ENCODE data around the gene PGF. TPM values are rescaled to one million over a fixed set of nuclear protein-coding genes. Genes with fewer than 3 reads are reported as not detected.

PGF gene
- total RNA-seq, 1 donor from 2014 or later = 6.1 TPM

- no peak overlapping the region for H3K4me3 ChIP-seq (ENCODE audit: low read depth, low read length)
Measured at GRCh38 chr14:74924061-74924460, 31.3 kb downstream of the PGF start.

DNA sequence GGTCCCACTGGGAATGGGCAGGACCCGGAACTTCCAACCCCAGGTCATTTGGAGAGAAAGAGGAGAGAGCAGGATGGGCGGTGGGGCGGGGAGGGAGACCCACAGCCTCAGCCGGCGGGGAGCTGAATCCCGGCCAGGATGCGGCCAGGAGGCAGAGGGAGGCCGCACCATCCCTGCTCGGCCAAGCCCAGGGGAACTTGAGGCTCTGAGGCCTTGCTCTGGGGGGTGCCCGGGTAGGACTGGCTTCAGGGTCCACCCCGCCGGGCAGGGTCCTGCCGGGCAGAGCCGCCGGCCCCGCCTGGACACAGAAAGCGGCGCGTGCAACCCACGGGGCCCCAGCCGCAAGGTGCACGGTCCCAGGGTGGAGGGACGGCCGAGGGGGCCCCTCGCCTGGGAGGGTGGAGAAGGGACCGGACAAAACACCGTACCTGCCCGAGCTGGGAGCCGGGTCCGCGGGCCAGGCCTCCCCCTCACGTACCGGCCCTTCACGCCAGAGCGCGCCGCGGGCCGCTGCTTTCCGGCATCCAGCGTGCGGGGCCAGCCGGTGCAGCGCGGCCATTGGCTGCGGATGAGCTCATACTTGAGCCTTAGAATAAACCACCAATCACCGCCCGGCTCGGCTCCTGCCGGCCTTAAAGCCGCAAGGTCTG, 32.5 kb downstream of the PGF start, which contains the start of gene RPS6KL1:
Gene RPS6KL1, minus strand, starts transcription at position 509 of the 650 bp plus-strand sequence. CDS start 1,719 bp downstream, outside the sequence.
- no peak for TF ChIP-seq CTCF (conservative IDR thresholded peaks at IDR 0.05; ENCODE audit: low read depth, low read length)
- no peak for DNase-seq (ENCODE audit: low read depth)
- peak within 1 kb of the TSS; percentile 75 for H3K4me3 ChIP-seq (ENCODE audit: low read depth, low read length)

More at GRCh38 chr14:74924061-74924460, 31.3 kb downstream of the PGF start:
- TF ChIP-seq CTCF (conservative IDR thresholded peaks at IDR 0.05; ENCODE audit: low read depth, low read length) = no peak
- no peak for DNase-seq (ENCODE audit: low read depth)

DNA sequence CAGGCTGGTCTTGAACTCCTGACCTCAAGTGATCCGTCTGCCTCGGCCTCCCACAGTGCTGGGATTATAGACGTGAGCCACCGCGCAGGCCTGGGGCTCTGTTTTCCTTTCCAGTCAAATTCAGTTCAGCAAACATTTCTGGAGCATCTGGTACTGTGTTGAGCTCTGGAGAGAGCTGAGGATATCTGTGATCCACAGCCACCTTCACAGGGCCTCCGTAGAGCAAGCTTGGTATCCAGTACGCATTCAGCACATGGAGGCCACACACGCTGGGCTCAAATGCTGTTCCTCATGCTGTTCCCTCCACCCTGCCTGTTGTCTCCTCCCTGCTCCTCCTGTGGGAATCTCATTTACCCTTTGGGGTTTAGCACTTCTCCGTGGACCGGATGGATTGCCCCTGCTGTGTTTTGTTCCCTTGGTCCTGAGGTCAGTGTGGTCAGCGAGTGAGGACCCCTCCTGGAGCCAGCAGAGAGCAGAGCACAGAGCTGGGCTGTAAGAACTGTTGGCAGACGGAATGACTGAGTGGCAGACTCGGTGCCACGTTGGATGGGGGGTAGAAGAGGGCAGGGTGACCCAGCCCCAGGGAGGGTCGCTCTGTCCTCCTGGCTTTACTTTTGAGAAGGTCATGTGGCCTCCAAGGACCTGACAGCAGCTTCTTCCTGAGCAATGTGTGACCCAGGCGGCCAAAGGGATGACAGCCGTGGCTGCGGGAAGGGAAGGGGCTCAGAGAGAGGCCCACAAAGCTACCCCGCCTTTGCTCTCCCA, 33.2 kb downstream of the PGF start:
- TF ChIP-seq CTCF (conservative IDR thresholded peaks at IDR 0.05; ENCODE audit: low read depth, low read length) = no peak
- DNase-seq (ENCODE audit: low read depth) = no peak
- peak overlapping the region; percentile 75 for H3K4me3 ChIP-seq (ENCODE audit: low read depth, low read length)

- H3K4me3 ChIP-seq (ENCODE audit: low read depth, low read length) = no peak overlapping the region
- DNase-seq (ENCODE audit: low read depth) = no peak
- no peak for TF ChIP-seq CTCF (conservative IDR thresholded peaks at IDR 0.05; ENCODE audit: low read depth, low read length)
Measured at GRCh38 chr14:74921053-74921620, 34.3 kb downstream of the PGF start.

- no peak for TF ChIP-seq CTCF (conservative IDR thresholded peaks at IDR 0.05; ENCODE audit: low read depth, low read length)
- DNase-seq (ENCODE audit: low read depth) = no peak
- no peak overlapping the region for H3K4me3 ChIP-seq (ENCODE audit: low read depth, low read length)
Measured at GRCh38 chr14:74920281-74920680, 35.1 kb downstream of the PGF start.

- DNase-seq (ENCODE audit: low read depth) = no peak
- no peak overlapping the region for H3K4me3 ChIP-seq (ENCODE audit: low read depth, low read length)
- TF ChIP-seq CTCF (conservative IDR thresholded peaks at IDR 0.05; ENCODE audit: low read depth, low read length) = no peak
Measured at GRCh38 chr14:74919421-74920165, 35.8 kb downstream of the PGF start.

Measured in epithelial cell of proximal tubule (primary cell).